Pons (tissue), 1 donor: ENCODE measurements around the gene IP6K2.

ENCODE experiments used
- DNase-seq: peaks from one replicate; pipeline ENCODE4 v3.0.0-alpha.2; 2016; ENCODE audit warnings: low spot score

Gene IP6K2

DNA sequence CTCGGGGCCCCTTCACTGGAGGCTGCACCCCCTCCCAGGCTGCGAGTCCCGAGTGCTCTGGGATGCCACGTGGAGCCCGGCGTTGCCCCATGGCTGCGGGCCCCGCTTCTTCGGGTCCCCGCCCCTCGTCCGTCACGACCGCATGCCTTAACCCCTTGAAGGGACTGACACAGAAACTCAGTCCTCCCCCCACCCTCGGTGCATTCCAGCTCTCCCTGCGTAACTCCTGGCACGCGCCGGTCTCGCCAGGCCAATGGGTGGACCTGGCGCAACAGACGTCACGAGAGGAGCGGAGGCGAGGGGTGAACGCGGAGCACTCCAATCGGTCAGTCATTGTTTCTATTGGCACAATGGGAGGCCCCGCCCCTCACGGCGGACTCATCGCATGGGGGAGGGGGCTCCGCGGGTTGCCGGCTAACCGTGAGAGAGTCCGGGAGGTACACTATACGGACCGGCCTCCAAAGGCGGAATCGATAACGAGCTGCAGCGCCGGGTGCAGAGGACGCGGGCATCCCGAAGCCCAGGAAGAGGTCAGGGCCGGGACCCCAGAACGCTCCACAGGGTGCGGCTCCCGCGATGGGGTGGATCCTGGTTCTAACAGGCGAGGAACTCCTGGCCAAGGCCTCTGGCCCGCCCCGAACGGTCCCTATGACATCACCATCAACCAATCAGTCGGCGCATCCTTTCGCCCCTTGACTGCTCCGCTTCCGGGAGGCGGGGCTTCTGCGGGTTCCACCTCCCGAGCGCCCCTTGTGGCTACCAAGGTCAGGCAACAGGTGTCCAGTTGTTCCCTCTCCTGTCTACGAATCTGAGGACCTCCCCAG, 53.3 kb downstream of the IP6K2 start:
- DNase-seq = peak; percentile 98

DNA sequence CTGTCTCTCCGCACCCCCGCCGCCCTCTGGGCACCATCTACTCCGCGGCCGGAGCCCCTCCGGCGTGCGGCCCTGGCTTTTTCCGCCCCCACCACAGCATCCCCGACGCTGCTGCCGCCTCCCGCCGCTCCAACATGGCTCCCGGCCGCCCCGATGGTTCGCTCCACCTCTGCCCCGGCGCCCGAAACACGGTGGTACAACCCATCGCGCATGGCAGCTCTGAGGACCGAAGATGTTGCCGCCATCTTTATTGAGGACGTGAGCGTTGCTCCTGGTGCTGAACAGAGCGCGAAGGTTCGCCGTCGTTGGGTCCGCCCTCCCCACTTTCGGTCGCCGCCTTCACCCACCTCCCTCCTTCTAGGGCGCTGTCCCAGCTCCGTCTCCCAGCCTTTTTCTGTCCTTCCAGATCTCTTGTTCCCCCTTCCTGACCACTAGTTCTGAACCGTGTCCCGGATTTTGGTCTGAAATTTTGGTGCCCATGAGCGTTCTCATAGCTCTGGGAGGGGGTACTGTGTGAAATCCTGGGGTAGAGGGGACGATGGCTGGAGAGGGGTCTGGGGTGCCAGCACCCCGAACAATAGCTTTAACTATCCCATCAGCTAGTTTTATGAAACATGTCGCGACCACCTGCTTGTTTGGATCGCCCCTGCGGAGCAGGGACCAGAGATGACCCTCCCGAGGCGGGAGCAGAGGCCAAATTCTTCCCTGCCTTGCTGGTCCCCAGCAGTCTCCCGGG, 54.1 kb downstream of the IP6K2 start, which contains the start of gene CELSR3:
Gene CELSR3, minus strand, starts transcription at position 134 of the 736 bp plus-strand sequence. CDS start 252 bp downstream, outside the sequence.
- peak; percentile 77 for DNase-seq

GRCh38 chr3:48662145-48662752, 54.8 kb downstream of the IP6K2 start:
- DNase-seq = no peak

DNA sequence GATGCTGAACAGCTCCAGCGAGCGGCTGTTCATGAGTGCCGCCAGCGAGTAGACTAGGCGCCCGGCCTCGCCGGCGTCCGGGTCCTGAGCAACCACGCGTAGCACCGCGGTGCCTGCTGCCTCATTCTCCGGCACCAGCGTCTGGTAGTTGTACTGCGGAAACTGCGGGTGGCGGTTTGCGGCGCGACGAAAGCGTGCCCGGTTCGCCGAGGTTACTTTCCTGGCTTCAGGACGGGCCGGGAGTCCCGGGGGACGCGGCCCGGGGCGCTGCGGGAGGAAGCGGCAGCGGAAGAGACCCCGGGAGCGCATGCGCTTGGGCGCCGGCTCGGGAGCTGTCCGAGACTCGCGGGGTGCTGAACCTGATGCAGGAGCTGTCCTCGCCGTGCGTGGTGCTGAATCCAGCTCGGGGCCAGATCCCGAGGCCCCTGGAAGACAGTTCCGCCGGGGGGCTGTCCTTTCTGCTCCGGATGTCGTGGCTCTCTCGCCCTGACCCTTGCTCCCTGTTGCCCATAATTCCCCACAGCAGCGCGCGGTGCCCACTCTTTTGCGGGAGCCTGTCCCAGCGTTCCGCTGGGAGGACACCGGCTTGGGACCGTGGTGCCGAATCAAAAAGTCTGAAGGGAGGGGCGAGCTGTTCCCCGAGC, 55.4 kb downstream of the IP6K2 start:
- no peak for DNase-seq

- no peak for DNase-seq
Observed at GRCh38 chr3:48660800-48661400, 56.1 kb downstream of the IP6K2 start.

- no peak for DNase-seq
Observed at GRCh38 chr3:48656841-48657281, 60.2 kb downstream of the IP6K2 start.

DNA sequence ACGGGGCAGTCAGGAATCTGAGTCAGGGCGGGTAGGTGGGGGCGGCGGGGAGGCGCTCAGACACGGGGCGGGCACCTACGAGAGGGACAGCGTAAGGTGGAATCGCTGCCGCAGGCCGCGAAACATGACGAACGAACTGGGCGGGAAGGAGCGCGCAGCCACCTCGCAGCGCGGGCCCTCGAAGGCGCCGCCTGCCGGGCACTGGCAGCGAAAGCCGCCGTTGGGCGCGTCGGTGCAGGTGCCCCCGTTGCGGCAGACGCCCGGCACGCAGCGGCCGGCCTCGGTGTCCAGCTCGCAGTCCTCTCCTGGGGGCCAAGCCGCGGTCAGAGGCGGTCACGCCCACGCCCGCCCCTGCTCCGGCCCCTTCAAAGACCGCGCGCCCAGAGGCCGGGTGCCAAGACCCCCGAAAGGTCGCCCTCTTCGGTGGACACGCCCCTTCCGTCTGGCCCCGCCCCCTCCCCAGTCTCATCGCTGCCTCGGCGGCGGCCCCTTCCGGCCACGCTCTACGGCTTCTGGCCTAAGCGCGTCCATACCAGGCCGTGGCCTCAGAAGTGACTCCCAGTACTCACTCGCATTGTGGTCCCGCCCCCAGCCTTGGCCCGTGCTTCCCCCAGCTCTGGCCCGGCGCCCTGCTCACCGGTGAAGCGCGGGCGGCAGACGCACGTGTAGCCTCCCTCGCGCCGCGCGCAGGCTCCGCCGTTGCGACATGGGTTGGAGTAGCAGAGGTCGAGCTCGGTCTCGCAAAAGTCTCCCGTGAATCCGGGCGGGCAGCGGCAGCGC, 60.8 kb downstream of the IP6K2 start:
- DNase-seq = peak; percentile 34

DNA sequence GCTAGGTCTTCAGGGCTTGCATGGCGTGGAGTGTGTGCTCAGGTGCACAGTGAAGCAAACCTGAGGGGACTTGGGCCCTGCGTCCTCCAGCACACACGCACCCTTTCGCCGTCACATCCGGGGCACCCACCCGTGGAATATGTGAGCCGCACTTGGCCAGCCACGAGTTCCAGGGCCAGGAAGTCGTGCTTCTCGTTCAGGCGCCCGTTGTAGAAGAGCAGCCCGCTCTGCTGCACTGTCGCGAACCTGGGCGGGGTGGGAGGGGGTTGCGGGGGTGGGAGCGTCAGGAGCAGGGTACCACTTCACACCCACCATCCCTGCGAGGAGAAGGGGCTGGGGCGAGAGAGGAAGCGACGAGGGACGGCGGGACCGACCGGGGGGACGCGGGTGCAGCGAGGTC, 61.4 kb downstream of the IP6K2 start:
- no peak for DNase-seq

DNA sequence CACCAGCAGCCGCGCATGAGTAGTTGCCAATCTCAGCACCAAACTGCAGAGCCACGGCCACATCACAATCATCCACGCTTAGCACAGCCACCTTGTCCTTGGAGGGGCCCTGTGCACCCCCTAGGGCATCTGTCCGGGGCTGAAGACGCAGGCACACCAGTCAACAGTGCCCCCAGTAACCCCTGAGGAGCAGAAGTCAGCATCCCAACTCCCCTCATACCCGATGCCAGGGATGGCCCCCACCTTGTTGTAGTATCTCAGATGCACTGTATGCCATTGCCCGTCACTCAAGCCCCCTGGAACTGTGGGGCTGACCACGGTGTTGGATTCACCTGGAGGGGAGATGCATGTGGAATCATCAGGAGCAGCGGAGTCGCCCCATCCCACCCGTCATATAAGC, 62.0 kb downstream of the IP6K2 start:
- DNase-seq = no peak

- DNase-seq = no peak
Observed at GRCh38 chr3:48652923-48653715, 63.9 kb downstream of the IP6K2 start.

GRCh38 chr3:48651771-48652170, 65.2 kb downstream of the IP6K2 start:
- DNase-seq = no peak

- DNase-seq = no peak
Observed at GRCh38 chr3:48650723-48651122, 66.3 kb downstream of the IP6K2 start.

GRCh38 chr3:48648188-48648850, 68.7 kb downstream of the IP6K2 start:
- DNase-seq = no peak

DNA sequence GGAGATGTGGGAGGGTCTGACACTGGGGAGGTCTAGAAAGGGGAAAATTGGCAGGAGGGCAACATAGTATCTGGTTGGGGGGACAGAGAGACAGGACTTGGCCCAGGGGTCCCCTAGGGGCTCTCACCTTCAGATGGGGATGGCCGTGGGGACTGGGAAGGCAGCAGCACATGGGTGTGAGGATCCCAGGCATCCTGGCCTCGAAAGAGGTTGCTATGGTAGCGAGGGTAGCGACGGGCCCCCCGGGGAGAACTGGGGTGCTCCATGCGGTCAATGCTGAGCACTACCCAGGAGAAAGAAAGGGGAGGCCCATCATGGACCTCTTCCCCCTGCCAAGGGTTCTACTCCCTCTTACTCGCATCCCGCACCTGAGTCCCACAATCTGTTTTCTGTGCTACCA, 69.3 kb downstream of the IP6K2 start:
- no peak for DNase-seq

GRCh38 chr3:48644898-48645760, 71.9 kb downstream of the IP6K2 start:
- no peak for DNase-seq

- no peak for DNase-seq
Observed at GRCh38 chr3:48642605-48643004, 74.4 kb downstream of the IP6K2 start.

DNA sequence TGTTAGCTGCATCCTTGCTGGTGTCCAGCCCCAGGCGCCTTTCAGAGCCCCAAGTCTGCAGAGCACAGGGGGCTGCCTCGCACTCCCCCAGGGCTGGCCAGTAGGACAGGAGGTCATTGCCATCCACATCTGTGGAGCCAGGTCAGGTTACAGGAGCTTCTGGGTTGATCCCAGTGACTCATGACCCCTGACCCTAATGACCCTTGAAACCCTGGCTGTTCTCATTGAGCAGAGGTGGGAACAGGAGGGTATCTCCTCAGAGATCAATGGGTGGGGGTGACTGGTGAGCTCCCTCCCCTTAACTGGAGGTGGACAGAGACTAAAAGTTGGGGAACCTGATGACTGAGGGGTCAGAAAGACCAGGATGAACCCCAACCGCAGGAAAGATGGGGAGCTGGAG, 75.6 kb downstream of the IP6K2 start:
- no peak for DNase-seq

DNA sequence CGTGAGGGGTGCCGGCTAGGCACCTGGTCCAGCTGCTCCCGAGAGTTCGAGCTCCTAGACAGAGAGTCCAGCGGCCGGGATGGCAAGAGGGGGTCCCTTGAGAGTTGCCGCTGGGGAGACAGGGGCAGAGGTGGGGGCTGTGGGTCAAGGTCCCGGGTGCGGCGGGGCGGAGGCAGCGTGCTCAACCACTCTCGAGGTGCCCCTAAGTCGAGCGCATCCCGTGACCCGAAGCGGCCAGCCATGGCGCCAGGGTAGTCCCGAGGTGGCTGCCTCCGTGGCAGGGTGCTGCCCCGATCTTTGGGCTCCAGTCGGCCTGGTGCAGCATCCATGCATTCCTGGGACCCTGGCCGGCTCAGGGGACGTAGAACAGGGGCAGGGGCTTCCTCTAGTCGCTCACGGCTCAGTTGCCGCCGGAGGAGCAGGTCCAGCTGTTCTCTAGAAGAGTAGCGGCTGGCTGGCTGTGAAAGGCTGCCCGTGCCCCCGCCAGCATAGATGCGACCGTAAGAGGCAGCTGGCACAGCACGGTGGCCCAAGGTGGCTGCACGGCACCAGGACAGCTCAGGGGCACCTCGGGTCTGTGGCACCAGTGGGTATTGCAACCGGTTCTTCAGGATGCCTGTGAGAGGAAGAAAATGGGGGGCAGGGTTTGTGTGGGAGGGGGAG, 76.9 kb downstream of the IP6K2 start:
- no peak for DNase-seq
